Smooth muscle cell of the pulmonary artery (primary cell): ENCODE measurements around the gene AMY1A. TPM values are rescaled to one million over a fixed set of nuclear protein-coding genes. Genes with fewer than 3 reads are reported as not detected.

Source experiments
- total RNA-seq: library from RNA; depleted of rRNA; stranded (reverse); fragments of >200 nt; gene quantifications from 2 replicates; pipeline ENCODE4 v1.2.3, GENCODE V29; 2014

The AMY1A gene
- not detected in 2 replicates for total RNA-seq

GRCh38 chr1:103655460-103655859 is at the start of gene AMY1A:
AMY1A (plus strand) TSS chr1:103655760; CDS start chr1:103656331, 571 bp downstream.

GRCh38 chr1:103616994-103617477 is 38.5 kb upstream of the AMY1A start, which contains the start of gene AMY2A:
AMY2A (plus strand) TSS chr1:103617427; CDS start chr1:103617441, 14 bp downstream.

GRCh38 chr1:103696110-103696509 is 40.5 kb downstream of the AMY1A start, which contains the start of gene AMY1B:
AMY1B (minus strand) TSS chr1:103696210; CDS start chr1:103695639, 571 bp downstream.

Other genes starting within 250 kb of the AMY1A start
- 3.1 and 4.2 TPM in 2 replicates for gene RNPC3, start 130.1 kb upstream of the AMY1A start, total RNA-seq
- 1.9 and 2.7 TPM in 2 replicates for gene AMY2B, start 84.2 kb upstream of the AMY1A start, total RNA-seq
- gene AMY2A, start 38.3 kb upstream of the AMY1A start, total RNA-seq = not detected in 2 replicates
- gene AMY1B, start 40.5 kb downstream of the AMY1A start, total RNA-seq = not detected in 2 replicates
- gene AMY1C, start 94.1 kb downstream of the AMY1A start, total RNA-seq = not detected in 2 replicates